ENCODE measurements around the gene KATNA1. TPM values are rescaled to one million over a fixed set of nuclear protein-coding genes. Genes with fewer than 3 reads are reported as not detected.

KATNA1 gene
- total RNA-seq, 1 donor from 2014 or later, result 23.7 TPM

GRCh38 chr6:149608381-149608982, 40.0 kb downstream of the KATNA1 start:
- no peak for DNase-seq

- DNase-seq, result no peak
Measured at GRCh38 chr6:149600508-149600907, 48.0 kb downstream of the KATNA1 start.

DNA sequence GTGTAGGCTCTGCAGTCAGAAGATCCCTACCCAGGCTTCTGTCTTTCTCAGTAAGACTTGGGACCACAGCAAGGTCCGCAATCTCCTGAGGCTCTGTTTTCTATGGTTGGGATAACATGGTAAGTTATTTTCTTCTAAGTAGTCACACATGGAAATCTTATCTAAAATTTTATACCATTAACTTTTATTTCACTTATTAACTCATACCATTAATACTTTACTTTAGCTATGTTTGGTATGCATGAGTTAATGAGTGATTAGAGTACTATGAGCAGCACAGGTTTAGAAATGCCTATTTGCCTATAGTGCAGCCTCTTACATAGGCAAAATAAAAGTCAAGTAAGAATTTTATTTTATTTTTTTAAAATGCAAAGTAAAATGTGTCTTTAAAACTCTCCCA, 55.1 kb downstream of the KATNA1 start:
- DNase-seq, result no peak

DNA sequence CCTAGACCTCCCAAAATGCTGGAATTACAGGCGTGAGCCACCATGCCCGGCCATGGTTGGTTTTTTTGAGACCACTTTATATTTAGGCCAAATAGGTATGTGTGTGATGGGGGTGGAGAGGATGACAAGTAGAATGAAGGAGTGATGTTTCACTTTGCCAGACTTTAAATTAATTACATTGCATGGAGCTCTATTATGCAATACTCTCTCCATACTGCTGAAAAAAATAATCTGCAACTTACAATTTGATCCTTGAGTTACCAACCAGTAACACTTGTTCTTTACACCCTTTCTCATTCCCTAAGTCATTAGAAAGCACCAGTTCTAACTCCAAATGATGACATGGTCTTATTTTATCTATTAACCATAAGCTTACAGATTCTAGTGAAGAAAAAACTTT, 55.5 kb downstream of the KATNA1 start:
- DNase-seq, result no peak

DNA sequence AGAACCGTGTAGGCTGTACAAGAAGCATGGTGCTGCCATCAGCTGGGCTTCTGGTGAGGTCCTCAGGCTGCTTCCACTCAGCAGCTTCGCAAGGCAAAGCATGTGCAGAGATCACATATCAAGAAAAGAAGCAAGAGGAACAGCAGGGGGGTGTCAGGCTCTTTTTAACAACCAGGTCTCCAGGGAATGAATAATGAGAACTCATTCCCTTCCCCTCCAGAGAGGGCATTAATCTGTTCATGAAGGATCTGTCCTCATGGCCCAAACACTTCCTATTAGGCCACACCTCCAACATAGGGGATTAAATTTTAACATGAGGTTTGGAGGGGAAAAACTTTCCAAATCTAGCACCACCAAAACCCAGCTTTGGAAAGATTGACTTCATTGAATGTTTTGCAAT, 62.4 kb downstream of the KATNA1 start:
- DNase-seq, result no peak

DNA sequence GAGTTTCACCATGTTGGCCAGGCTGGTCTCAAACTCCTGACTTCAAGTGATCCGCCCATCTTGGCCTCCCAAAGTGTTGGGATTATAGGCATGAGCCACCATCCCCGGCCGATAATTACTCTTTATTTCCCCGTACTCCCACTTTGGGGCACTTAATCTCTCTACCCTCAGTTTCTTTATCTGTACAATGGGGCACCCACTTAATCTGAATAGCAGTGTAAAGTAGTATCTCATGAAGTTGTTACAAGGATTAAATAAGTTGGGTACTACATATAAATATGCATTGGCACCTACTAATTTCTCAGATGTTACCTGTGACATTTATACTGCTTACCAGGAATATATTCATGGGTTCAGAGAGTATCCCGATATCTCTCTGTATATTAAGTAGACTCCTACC, 67.2 kb downstream of the KATNA1 start:
- DNase-seq, result no peak

DNA sequence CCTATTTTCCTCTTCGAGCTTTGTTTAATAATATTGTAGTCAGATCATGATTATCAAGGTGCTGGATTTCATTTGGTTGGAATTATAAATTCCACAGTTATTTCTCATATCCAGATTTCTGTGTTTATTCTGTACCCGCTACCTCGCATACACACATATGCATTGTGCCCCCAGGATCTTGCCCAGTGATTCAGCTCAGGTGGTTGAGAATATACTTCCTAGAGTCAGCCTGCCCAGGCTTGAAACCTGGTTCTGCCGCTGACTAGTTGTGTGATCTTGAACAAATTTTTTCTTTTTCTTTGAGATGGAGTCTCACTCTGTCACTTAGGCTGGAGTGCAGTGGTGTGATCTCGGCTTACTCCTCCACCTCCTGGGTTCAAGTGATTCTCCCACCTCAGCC, 67.6 kb downstream of the KATNA1 start:
- DNase-seq, result no peak

DNA sequence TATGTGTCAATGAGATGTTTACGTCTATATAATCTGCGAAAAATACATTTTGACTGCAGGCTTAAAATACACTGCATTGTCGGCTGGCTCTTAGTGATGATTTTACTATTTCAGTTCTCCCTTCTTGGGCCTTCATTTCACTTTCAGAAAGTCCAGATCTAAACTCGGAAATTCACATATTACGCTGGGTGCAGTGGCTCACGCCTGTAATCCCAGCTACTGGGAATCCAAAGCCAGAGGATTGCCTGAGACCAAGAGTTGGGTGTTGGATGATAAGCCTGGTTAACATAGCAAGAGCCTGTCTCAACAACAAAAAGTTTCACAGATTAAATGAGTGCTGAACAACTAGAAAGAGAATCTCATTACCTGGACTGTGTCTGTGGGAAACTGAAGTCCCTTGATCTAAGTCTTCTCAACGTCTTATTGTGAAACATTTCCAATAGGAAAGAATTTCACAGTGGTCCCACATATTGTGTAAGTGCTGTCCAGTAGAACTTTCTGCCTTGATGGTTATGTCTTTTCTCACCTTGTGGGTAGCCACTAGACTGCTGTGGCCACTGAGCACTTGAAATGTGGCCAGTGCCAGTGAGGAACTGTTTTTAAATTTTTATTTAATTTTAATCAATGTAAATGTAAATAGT, 80.4 kb downstream of the KATNA1 start:
- no peak for DNase-seq

- no peak for DNase-seq
Measured at GRCh38 chr6:149567194-149567586, 81.3 kb downstream of the KATNA1 start.

- no peak for DNase-seq
Measured at GRCh38 chr6:149566410-149567193, 81.9 kb downstream of the KATNA1 start.

DNA sequence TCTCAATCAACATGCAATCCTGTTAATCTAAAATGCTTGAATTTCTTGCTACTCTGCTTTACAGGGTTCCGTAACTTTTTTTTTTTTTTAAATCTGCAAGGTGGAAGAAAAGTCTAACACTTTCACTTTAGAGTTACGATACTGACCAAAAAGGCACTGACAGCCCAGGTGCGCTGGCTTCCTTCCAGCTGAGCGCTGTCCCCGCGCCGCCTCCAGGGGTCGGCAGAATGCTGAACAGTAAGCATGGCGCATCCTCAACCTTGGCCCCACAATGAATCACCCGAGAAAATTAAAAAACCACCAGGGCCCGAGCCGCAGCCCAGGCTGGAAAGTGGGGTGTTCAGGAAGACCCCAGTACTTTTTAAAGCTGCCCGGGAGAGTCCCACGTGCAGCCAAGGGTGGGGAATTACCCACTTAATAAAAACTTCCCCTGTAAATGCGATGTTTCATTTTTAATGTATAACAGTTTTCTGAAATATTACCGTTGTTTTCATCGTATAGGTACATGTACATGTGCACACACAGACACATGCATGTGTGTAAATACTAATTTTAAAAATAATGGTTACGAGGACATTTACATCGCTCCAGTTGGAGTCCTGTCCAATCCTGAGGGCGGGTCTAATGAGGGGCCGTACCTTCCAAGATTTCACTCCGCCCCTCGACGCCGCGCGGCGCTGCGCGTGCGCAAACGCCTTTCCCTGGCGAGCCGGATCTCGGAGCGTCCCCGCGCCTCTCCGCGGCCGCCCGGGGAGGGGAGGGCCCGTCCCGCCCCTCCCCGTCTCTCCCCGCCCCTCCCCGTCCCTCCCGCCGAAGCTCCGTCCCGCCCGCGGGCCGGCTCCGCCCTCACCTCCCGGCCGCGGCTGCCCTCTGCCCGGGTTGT, 82.7 kb downstream of the KATNA1 start, which contains the start of gene GINM1:
Gene GINM1 (plus strand): TSS at position 849 of the 883 bp plus-strand sequence. CDS start 40 bp downstream, outside the sequence.
- DNase-seq, result peak; percentile 90

GRCh38 chr6:149563928-149564325, 84.6 kb downstream of the KATNA1 start:
- DNase-seq, result no peak

- DNase-seq, result no peak
Measured at GRCh38 chr6:149563203-149563927, 85.1 kb downstream of the KATNA1 start.

DNA sequence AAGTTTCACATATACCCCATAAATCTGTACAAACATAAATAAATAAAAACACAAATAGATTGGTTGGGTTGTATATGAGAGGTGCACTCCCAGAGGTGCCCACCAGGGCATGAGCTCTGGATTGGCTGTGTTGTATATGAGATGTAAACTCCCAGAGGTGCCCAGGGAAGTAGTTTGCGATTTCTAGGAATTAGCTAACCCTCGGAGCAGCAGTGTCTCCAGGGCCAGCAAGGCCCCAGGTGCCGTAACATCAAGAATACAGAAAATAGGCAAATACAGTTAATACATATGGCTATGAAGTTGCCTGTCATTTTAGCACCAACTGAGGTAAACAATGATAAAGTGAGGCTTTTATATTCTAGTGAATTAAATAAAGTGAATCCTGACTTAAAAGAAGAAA, 87.8 kb downstream of the KATNA1 start:
- no peak for DNase-seq

- no peak for DNase-seq
Measured at GRCh38 chr6:149559389-149559788, 89.1 kb downstream of the KATNA1 start.

- no peak for DNase-seq
Measured at GRCh38 chr6:149558029-149558428, 90.5 kb downstream of the KATNA1 start.

GRCh38 chr6:149551920-149552319, 96.6 kb downstream of the KATNA1 start:
- DNase-seq, result no peak

- DNase-seq, result peak; percentile 97
Measured at GRCh38 chr6:149545754-149546471, 102.6 kb downstream of the KATNA1 start, which contains the start of gene PPIL4. TSS of gene PPIL4 (minus strand) at chr6:149546043. CDS start at chr6:149546005, 38 bp downstream.

DNA sequence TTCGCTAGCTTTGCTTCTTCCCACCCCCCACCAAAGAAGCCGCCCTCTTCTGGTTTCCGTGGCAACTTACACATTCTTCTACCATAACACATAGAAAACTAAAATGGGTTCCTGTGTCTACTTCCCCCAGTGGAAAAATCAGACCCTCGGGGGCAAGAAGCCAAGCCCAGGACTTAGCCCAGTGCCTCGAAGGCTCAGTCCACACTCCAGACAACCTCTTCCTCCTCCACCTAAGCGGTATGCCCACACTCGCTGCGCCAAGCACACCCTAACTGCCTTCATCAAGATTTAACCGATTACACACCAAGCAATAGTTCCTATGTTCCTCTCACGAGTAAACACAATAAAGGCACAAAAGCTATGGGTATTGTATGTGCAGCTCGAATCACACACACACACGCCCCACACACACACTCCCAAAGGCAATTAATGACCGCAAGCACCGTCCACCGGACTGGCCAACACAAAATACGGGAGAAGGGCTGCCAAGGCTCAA, 103.2 kb downstream of the KATNA1 start:
- peak; percentile 74 for DNase-seq
